Neural cell (in vitro differentiated cells): ENCODE measurements around the gene AXIN1. TPM values are rescaled to one million over a fixed set of nuclear protein-coding genes. Genes with fewer than 3 reads are reported as not detected.

Experiments
- H2AFZ ChIP-seq: fragments of 200-600, 300-800 bp; sonication (generic), shearing (Covaris generic); 2 replicates; pipeline ENCODE4 v1.6.0; 2014; ENCODE audit warnings: low read depth, mild to moderate bottlenecking, antibody characterized with exemption, low read length, moderate library complexity
- H3F3A ChIP-seq: fragments of 200-600 bp; shearing (Covaris generic); 2 replicates; pipeline ENCODE4 v1.6.1; 2016; ENCODE audit warnings: mild to moderate bottlenecking, moderate library complexity, mixed read lengths, antibody characterized with exemption, low read length; ENCODE audit not compliant: insufficient read depth, poor library complexity, severe bottlenecking
- H3K27ac ChIP-seq: fragments of 200-600, 300-800 bp; sonication (generic), shearing (Covaris generic); 2 replicates; pipeline ENCODE4 v1.5.1; 2014; ENCODE audit warnings: mild to moderate bottlenecking, low read length, moderate library complexity
- H3K27me3 ChIP-seq: fragments of 300-800, 200-600 bp; sonication (generic), shearing (Covaris generic); 2 replicates; pipeline ENCODE4 v1.6.0; 2014; ENCODE audit warnings: mild to moderate bottlenecking, low read depth, low read length, moderate library complexity; ENCODE audit not compliant: insufficient read depth
- H3K36me3 ChIP-seq: fragments of 300-800, 200-600 bp; sonication (generic), shearing (Covaris generic); 2 replicates; pipeline ENCODE4 v1.5.1; 2014; ENCODE audit warnings: mild to moderate bottlenecking, antibody characterized with exemption, low read length, moderate library complexity; ENCODE audit not compliant: insufficient read depth
- H3K4me2 ChIP-seq: fragments of 300-800, 200-600 bp; sonication (generic), shearing (Covaris generic); 2 replicates; pipeline ENCODE4 v1.6.0; 2014; ENCODE audit warnings: mild to moderate bottlenecking, low read length
- H3K4me3 ChIP-seq: fragments of 300-800, 200-600 bp; sonication (generic), shearing (Covaris generic); 2 replicates; pipeline ENCODE4 v1.5.1; 2014; ENCODE audit warnings: mild to moderate bottlenecking, low read length, moderate library complexity
- H3K79me2 ChIP-seq: fragments of 200-600 bp; shearing (Covaris generic); replicated peaks from 2 replicates; pipeline ENCODE4 v1.6.0; 2014; ENCODE audit warnings: mild to moderate bottlenecking, low read length, moderate library complexity; ENCODE audit not compliant: insufficient read depth
- H3K9ac ChIP-seq: fragments of 300-800, 200-600 bp; sonication (generic), shearing (Covaris generic); 2 replicates; pipeline ENCODE4 v1.6.1; 2016; ENCODE audit warnings: mild to moderate bottlenecking, low read length, mixed read lengths
- H3K9me2 ChIP-seq: fragments of 200-600 bp; shearing (Covaris generic); 2 replicates; pipeline ENCODE4 v1.6.1; 2016; ENCODE audit warnings: mild to moderate bottlenecking, low read length, mixed read lengths; ENCODE audit not compliant: insufficient read depth
- H3K9me3 ChIP-seq: fragments of 200-600, 300-800 bp; sonication (generic), shearing (Covaris generic); 2 replicates; pipeline ENCODE4 v1.6.1; 2016; ENCODE audit warnings: mild to moderate bottlenecking, mixed run types, low read length, moderate library complexity, mixed read lengths
- H4K20me1 ChIP-seq: fragments of 200-600 bp; shearing (Covaris generic); 2 replicates; pipeline ENCODE4 v1.6.1; 2016; ENCODE audit warnings: mild to moderate bottlenecking, mixed run types; ENCODE audit not compliant: insufficient read depth
- EP300 ChIP-seq: fragments of 450-650 bp; conservative IDR thresholded peaks from 2 replicates; pipeline ENCODE4 v1.6.1; 2014; ENCODE audit warnings: antibody characterized with exemption, mild to moderate bottlenecking, moderate library complexity; ENCODE audit not compliant: poor library complexity, severe bottlenecking
- EZH2 ChIP-seq: fragments of 200-600, 300-800 bp; shearing (Covaris generic), sonication (generic); IDR thresholded peaks from 2 replicates; pipeline ENCODE4 v1.6.1; 2014; ENCODE audit warnings: antibody characterized with exemption, low read length, borderline replicate concordance, mild to moderate bottlenecking; ENCODE audit not compliant: insufficient read depth, poor library complexity, severe bottlenecking
- MXI1 ChIP-seq: fragments of 450-650 bp; conservative IDR thresholded peaks from 2 replicates; pipeline ENCODE4 v1.6.1; 2014; ENCODE audit warnings: antibody characterized with exemption, mild to moderate bottlenecking; ENCODE audit not compliant: poor library complexity, severe bottlenecking
- POLR2AphosphoS5 ChIP-seq: IDR thresholded peaks from 2 replicates; pipeline ENCODE4 v1.6.1; 2012
- RAD21 ChIP-seq: fragments of 450-650 bp; conservative IDR thresholded peaks from 2 replicates; pipeline ENCODE4 v1.6.1; 2014; ENCODE audit warnings: antibody characterized with exemption, mild to moderate bottlenecking, moderate library complexity
- SMC3 ChIP-seq: fragments of 450-650 bp; conservative IDR thresholded peaks from 2 replicates; pipeline ENCODE4 v1.6.1; 2014; ENCODE audit warnings: antibody characterized with exemption, mild to moderate bottlenecking, moderate library complexity; ENCODE audit not compliant: poor library complexity
- TAF1 ChIP-seq: IDR thresholded peaks from 2 replicates; pipeline ENCODE4 v1.6.1; 2012; ENCODE audit warnings: low read depth
- polyA plus RNA-seq: library from polyadenylated mRNA; depleted of rRNA; stranded (reverse); fragments of >200 nt; gene quantifications from 2 replicates; pipeline ENCODE4 v1.2.3, GENCODE V29; 2014
- TF ChIP-seq, protein P1 (sequence below): IDR thresholded peaks from 2 replicates; pipeline ENCODE4 v1.6.1; 2012; ENCODE audit warnings: borderline replicate concordance
- TF ChIP-seq, protein P2 (sequence below): fragments of 450-650 bp; IDR thresholded peaks from 2 replicates; pipeline ENCODE4 v1.5.1; 2014; ENCODE audit warnings: antibody characterized with exemption, mild to moderate bottlenecking, moderate library complexity; ENCODE audit not compliant: poor library complexity, severe bottlenecking

The AXIN1 gene
- polyA plus RNA-seq, 1 donor from 2014 or later = 30.5 TPM

DNA sequence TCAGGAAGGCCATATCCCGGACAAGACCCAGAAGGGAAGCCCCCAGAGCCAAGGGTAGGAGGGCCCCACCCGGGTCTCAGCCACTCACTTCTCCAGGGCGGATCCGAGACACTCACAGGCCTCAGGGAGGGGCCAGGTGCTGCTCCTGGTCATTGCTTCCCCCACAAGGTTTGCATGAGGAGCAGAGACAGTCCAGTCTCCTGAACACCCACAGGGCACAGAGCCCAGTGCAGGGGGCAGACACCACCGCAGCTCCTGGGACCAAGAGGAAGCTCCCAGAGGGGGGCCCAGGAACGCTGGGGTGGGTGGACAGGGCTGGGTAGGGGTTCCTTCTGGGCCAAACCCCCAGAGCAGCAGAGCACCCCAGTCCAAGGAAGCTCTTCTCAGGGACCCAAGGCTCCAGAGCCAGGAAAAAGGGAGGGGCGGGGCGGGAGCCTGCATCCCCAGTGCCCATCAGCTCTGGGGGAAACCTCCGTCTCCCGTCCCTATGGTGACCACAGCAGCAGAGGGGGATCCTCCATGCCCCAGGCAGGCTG lies 18.5 kb upstream of the AXIN1 start:
- Histone ChIP-seq H3K4me2 (peak overlapping the region; percentile 49), H3K27me3 (no peaks in the 10 kb centered on the region), H2AFZ (no peak overlapping the region), H3K79me2 (no peaks in the 10 kb centered on the region), H3F3A (no peaks in the 10 kb centered on the region), H3K9ac (peak overlapping the region; percentile 27), H3K9me2 (no peaks in the 10 kb centered on the region), H3K4me3 (peak overlapping the region; percentile 61), H4K20me1 (no peaks in the 10 kb centered on the region), H3K27ac (peak overlapping the region; percentile 49), H3K36me3 (no peaks in the 10 kb centered on the region), H3K9me3 (no peaks in the 10 kb centered on the region)
- TF ChIP-seq RAD21 = no peak

DNA sequence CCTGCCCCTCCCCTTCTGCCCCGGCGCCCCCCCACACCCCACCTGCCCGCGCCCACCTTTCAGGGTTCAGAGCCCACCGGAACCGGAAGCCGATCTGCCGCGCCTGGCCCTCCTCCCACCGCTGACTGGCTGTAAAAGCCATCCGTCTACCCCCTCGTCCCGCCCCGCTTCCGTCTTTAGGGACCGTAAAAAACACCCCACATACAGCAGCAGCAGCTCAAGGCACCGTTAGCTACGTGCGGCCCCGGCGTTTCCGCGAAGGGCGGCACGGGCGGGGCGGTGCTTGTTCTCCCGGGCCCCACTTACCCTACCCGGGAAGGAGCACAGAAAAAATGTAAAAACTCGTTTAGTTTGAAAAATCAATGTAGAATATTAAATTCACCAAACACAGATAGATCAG lies 17.9 kb upstream of the AXIN1 start, which contains the start of gene MRPL28:
TSS of gene MRPL28 (minus strand) at position 96 of the 400 bp plus-strand sequence. CDS start 320 bp downstream, outside the sequence.
- Histone ChIP-seq H3K27ac (peak within 1 kb of the TSS; percentile 49), H3K27me3 (no peaks in the 10 kb centered on the region), H3K4me3 (peak within 1 kb of the TSS; percentile 61), H4K20me1 (no peaks in the 10 kb centered on the region), H2AFZ (no peak within 1 kb of the TSS), H3K36me3 (no peaks in the 10 kb centered on the region), H3K4me2 (peak within 1 kb of the TSS; percentile 59), H3K9ac (peak within 1 kb of the TSS; percentile 38), H3K9me3 (no peaks in the 10 kb centered on the region), H3F3A (no peaks in the 10 kb centered on the region), H3K9me2 (no peaks in the 10 kb centered on the region), H3K79me2 (no peaks in the 10 kb centered on the region)
- TF ChIP-seq SMC3 (peak; percentile 39), EZH2 (no peak), RAD21 (peak; percentile 9), POLR2AphosphoS5 (peak; percentile 47), MXI1 (peak; percentile 40)

DNA sequence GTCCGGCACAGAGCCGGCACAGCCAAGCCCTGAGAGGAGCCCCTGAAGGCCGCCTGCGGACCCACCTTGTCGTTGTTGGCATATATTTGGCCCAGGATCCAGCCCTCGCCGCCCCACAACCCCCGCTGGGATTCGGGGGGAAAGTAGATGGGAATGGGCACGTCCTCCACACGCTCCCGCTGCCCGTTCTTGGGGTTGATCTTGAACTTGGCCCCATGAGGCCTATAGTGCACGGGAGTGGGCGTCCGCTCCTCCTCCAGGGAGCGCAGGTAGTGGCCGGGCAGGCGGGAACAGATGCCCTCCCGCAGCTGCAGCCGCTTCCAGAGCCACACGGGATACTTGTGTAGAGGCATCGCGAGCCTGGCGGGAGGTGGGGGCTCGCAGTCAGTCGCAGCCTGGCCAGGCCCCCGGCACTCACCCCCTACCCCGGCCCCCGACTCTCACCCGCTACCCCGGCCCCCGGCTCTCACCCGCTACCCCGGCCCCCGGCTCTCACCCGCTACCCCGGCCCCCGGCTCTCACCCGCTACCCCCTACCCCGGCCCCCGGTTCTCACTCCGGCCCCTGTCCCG lies 17.4 kb upstream of the AXIN1 start:
- no peaks in the 10 kb centered on the region for H3K9me3 ChIP-seq
- no peaks in the 10 kb centered on the region for H3K79me2 ChIP-seq
- no peaks in the 10 kb centered on the region for H3K36me3 ChIP-seq
- H3K4me3 ChIP-seq = peak overlapping the region; percentile 61
- no peaks in the 10 kb centered on the region for H4K20me1 ChIP-seq
- peak overlapping the region; percentile 59 for H3K4me2 ChIP-seq
- H3K9ac ChIP-seq = peak overlapping the region; percentile 38
- H3K9me2 ChIP-seq = no peaks in the 10 kb centered on the region
- H2AFZ ChIP-seq = no peak overlapping the region
- TF ChIP-seq POLR2AphosphoS5 (no peak), RAD21 (no peak), MXI1 (no peak), EP300 (no peak), SMC3 (no peak), EZH2 (no peak), TAF1 (no peak)
- TF ChIP-seq, protein P1, sequence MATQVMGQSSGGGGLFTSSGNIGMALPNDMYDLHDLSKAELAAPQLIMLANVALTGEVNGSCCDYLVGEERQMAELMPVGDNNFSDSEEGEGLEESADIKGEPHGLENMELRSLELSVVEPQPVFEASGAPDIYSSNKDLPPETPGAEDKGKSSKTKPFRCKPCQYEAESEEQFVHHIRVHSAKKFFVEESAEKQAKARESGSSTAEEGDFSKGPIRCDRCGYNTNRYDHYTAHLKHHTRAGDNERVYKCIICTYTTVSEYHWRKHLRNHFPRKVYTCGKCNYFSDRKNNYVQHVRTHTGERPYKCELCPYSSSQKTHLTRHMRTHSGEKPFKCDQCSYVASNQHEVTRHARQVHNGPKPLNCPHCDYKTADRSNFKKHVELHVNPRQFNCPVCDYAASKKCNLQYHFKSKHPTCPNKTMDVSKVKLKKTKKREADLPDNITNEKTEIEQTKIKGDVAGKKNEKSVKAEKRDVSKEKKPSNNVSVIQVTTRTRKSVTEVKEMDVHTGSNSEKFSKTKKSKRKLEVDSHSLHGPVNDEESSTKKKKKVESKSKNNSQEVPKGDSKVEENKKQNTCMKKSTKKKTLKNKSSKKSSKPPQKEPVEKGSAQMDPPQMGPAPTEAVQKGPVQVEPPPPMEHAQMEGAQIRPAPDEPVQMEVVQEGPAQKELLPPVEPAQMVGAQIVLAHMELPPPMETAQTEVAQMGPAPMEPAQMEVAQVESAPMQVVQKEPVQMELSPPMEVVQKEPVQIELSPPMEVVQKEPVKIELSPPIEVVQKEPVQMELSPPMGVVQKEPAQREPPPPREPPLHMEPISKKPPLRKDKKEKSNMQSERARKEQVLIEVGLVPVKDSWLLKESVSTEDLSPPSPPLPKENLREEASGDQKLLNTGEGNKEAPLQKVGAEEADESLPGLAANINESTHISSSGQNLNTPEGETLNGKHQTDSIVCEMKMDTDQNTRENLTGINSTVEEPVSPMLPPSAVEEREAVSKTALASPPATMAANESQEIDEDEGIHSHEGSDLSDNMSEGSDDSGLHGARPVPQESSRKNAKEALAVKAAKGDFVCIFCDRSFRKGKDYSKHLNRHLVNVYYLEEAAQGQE = no peak
- TF ChIP-seq, protein P2, sequence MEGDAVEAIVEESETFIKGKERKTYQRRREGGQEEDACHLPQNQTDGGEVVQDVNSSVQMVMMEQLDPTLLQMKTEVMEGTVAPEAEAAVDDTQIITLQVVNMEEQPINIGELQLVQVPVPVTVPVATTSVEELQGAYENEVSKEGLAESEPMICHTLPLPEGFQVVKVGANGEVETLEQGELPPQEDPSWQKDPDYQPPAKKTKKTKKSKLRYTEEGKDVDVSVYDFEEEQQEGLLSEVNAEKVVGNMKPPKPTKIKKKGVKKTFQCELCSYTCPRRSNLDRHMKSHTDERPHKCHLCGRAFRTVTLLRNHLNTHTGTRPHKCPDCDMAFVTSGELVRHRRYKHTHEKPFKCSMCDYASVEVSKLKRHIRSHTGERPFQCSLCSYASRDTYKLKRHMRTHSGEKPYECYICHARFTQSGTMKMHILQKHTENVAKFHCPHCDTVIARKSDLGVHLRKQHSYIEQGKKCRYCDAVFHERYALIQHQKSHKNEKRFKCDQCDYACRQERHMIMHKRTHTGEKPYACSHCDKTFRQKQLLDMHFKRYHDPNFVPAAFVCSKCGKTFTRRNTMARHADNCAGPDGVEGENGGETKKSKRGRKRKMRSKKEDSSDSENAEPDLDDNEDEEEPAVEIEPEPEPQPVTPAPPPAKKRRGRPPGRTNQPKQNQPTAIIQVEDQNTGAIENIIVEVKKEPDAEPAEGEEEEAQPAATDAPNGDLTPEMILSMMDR = no peak
- no peaks in the 10 kb centered on the region for H3K27me3 ChIP-seq
- no peak overlapping the region for H3K27ac ChIP-seq
- H3F3A ChIP-seq = no peaks in the 10 kb centered on the region
